ENCODE results near the gene C16orf96. TPM values are rescaled to one million over a fixed set of nuclear protein-coding genes. Genes with fewer than 3 reads are reported as not detected.

C16orf96 gene
- total and polyA plus RNA-seq, 2 of the 13 experiments (the other 11 are each of a cell fraction or from before 2014, with no cell fraction given): 0.03 TPM; not detected in 1

- H3K79me2 ChIP-seq (ENCODE audit: insufficient read depth, low read length): no peaks in the 10 kb centered on the region
- no peaks in the 10 kb centered on the region for H4K20me1 ChIP-seq (ENCODE audit: insufficient read depth, low read length)
- H3K4me1 ChIP-seq (ENCODE audit: insufficient read depth, low read length): 0 out of 2 replicates have a peak, but pooled peaks cover 7% of the 10 kb centered on the region
- POLR2A ChIA-PET: no interaction called here
- no TSS peak for BruUV-seq (replicated peaks)
- ATAC-seq (no peak), FAIRE-seq (no peak), DNase-seq (ENCODE audit: low spot score) (no peak)
- H3K9me3 ChIP-seq (ENCODE audit: low read length): no peaks in the 10 kb centered on the region
- peaks cover 8 to 83% of the 10 kb centered on the region in 2 experiments for H3K27me3 ChIP-seq (ENCODE audit: control insufficient read depth in 1 of 2, insufficient read depth in 2 of 2, low read length in 2 of 2)
- H3K4me2 ChIP-seq (ENCODE audit: low read depth, low read length): no peak overlapping the region
- no peak overlapping the region for H2AFZ ChIP-seq (ENCODE audit: low read length)
- H3K9ac ChIP-seq (ENCODE audit: insufficient read depth, low read depth, low read length): no peak overlapping the region
- H3K36me3 ChIP-seq (replicated peaks in 1 of 2; ENCODE audit: control insufficient read depth in 1 of 2, insufficient read depth in 2 of 2, low read length in 2 of 2): no peaks in the 10 kb centered on the region
- no peak overlapping the region for H3K27ac ChIP-seq (ENCODE audit: extremely low read length, insufficient read depth, low read length)
- TF ChIP-seq MTA1 (CRISPR knock-in tag; IDR thresholded peaks at IDR 0.05; ENCODE audit: borderline replicate concordance) (no peak), ZNF256 (CRISPR knock-in tag; conservative IDR thresholded peaks at IDR 0.05) (no peak), BCL6 (CRISPR knock-in tag; IDR thresholded peaks at IDR 0.05) (no peak), ZBTB40 (IDR thresholded peaks at IDR 0.05) (no peak), ZBTB40 (CRISPR knock-in tag; IDR thresholded peaks at IDR 0.05) (no peak)
- in situ Hi-C loops (cut with HindIII; ENCODE audit: extremely low pct_ligation_motif_present, low pct_unique_long_range_greater_than_20kb): no loop called here
- WGBS (ENCODE audit: low lambda C conversion rate): 9% methylated on average over 9 of the region's 9 CpGs
- intact Hi-C loops (cut with micrococcal nuclease; ENCODE audit: unreplicated experiment): no loop called here
- no peak overlapping the region for H3K4me3 ChIP-seq (replicated peaks in 1 of 3; ENCODE audit: insufficient read depth in 1 of 3, low read depth in 2 of 3, low read length in 3 of 3)
- CTCF ChIA-PET (ENCODE audit: low intra/inter-chr PET ratio, low total read pairs): no interaction called here
Observed at GRCh38 chr16:4597174-4597573, 41.0 kb downstream of the C16orf96 start.

Data from HepG2 (cell line).